Endothelial cell of umbilical vein (primary cell): ENCODE data around the gene ZNF530. TPM values are rescaled to one million over a fixed set of nuclear protein-coding genes. Genes with fewer than 3 reads are reported as not detected.

ENCODE experiments used
- BruUV-seq: library from RNA; stranded (reverse); fragments of 400-500 nt; replicated peaks from 2 replicates; lab custom pipeline; 2021; lab: Mats Ljungman, UMichigan
- CTCF ChIA-PET: fragments of 300-600, 350-600 bp; sonication (Branson Sonifier 250); formaldehyde crosslinking; loops from one replicate; lab custom pipeline; 2021; ENCODE audit warnings: antibody characterized with exemption, inconsistent platforms; lab: Charles Lee
- POLR2A ChIA-PET: fragments of 300-600, 350-600 bp; sonication (Branson Sonifier 250); formaldehyde crosslinking; loops from one replicate; lab custom pipeline; 2021; ENCODE audit warnings: antibody characterized with exemption, inconsistent platforms; lab: Charles Lee
- DNase-seq: peaks from one replicate; pipeline ENCODE4 v3.0.0-alpha.2; 2011; ENCODE audit warnings: low read depth, low spot score
- FAIRE-seq: peaks from 2 replicates; lab custom pipeline; 2011; peaks lifted over from hg19 to GRCh38; lab: Jason Lieb, UNC
- H2AFZ ChIP-seq: 2 replicates; pipeline ENCODE4 v1.6.0; 2012; ENCODE audit warnings: low read depth, low read length, control low read depth, inconsistent platforms
- H3K27ac ChIP-seq: 2 replicates; pipeline ENCODE4 v1.5.1; 2011; ENCODE audit warnings: low read depth, mild to moderate bottlenecking, control low read depth, low read length, moderate library complexity; ENCODE audit not compliant: insufficient read depth
- H3K27me3 ChIP-seq, 2 experiments: 2 replicates each; pipeline versions ENCODE4 v1.6.0 to v1.6.1; 2011; ENCODE audit warnings: low read length in 2 of 2, mixed read lengths in 1 of 2; ENCODE audit not compliant: control insufficient read depth in 2 of 2, insufficient read depth in 2 of 2
- H3K36me3 ChIP-seq, 2 experiments: 2 replicates in 1 of 2; 3 replicates in 1 of 2; pipeline ENCODE4 v1.5.1; 2011; ENCODE audit warnings: low read length in 2 of 2, mild to moderate bottlenecking in 1 of 2, moderate library complexity in 1 of 2; ENCODE audit not compliant: control insufficient read depth in 2 of 2, insufficient read depth in 2 of 2; ENCODE audit errors: extremely low read depth in 1 of 2
- H3K4me1 ChIP-seq: 3 replicates; pipeline ENCODE4 v1.5.1; 2011; ENCODE audit warnings: mild to moderate bottlenecking, low read length; ENCODE audit not compliant: control insufficient read depth, insufficient read depth; ENCODE audit errors: extremely low read depth
- H3K4me2 ChIP-seq: 2 replicates; pipeline ENCODE4 v1.6.1; 2011; ENCODE audit warnings: low read length, control low read depth, mixed read lengths; ENCODE audit not compliant: insufficient read depth
- H3K4me3 ChIP-seq, 3 experiments: fragments of 200-600 bp in 1 of 3; sonication (generic), shearing (Covaris generic) in 1 of 3; replicated peaks in 1 of 3; 2 replicates each; pipeline ENCODE4 v1.5.1; 2011 to 2016; ENCODE audit warnings: control low read depth in 3 of 3, low read length in 3 of 3, mild to moderate bottlenecking in 2 of 3, inconsistent platforms in 1 of 3, low read depth in 1 of 3, moderate library complexity in 1 of 3; ENCODE audit not compliant: insufficient read depth in 1 of 3
- H3K79me2 ChIP-seq: 2 replicates; pipeline ENCODE4 v1.6.0; 2012; ENCODE audit warnings: low read length, inconsistent platforms; ENCODE audit not compliant: control insufficient read depth, insufficient read depth
- H3K9ac ChIP-seq: replicated peaks from 2 replicates; pipeline ENCODE3; 2011; ENCODE audit warnings: low read length, control low read depth; ENCODE audit not compliant: insufficient read depth; ENCODE audit errors: extremely low read depth
- H3K9me1 ChIP-seq: replicated peaks from 3 replicates; pipeline ENCODE4 v1.6.0; 2011; ENCODE audit warnings: mild to moderate bottlenecking, low read length; ENCODE audit not compliant: control insufficient read depth, insufficient read depth; ENCODE audit errors: extremely low read depth
- H3K9me3 ChIP-seq: replicated peaks from 2 replicates; pipeline ENCODE4 v1.5.1; 2012; ENCODE audit warnings: low read length, inconsistent platforms; ENCODE audit not compliant: control insufficient read depth, insufficient read depth
- H4K20me1 ChIP-seq: replicated peaks from 2 replicates; pipeline ENCODE3; 2011; ENCODE audit warnings: mild to moderate bottlenecking, low read length; ENCODE audit not compliant: control insufficient read depth, insufficient read depth; ENCODE audit errors: extremely low read depth
- EZH2 ChIP-seq: IDR thresholded peaks from 2 replicates; pipeline ENCODE4 v1.6.1; 2012; ENCODE audit warnings: borderline replicate concordance, low read depth, mild to moderate bottlenecking, moderate library complexity, low read length, inconsistent platforms; ENCODE audit not compliant: severe bottlenecking
- FOS ChIP-seq: IDR thresholded peaks from 2 replicates; pipeline ENCODE4 v1.6.1; 2011; ENCODE audit warnings: mild to moderate bottlenecking, low read length, moderate library complexity, borderline replicate concordance; ENCODE audit not compliant: insufficient read depth
- GATA2 ChIP-seq: IDR thresholded peaks from 2 replicates; pipeline ENCODE4 v1.7.0; 2011; ENCODE audit warnings: low read depth, mild to moderate bottlenecking, moderate library complexity, mixed read lengths, low read length; ENCODE audit not compliant: insufficient read length, insufficient read depth
- JUN ChIP-seq: IDR thresholded peaks from 2 replicates; pipeline ENCODE4 v1.6.1; 2011; ENCODE audit warnings: borderline replicate concordance, low read depth; ENCODE audit not compliant: insufficient read length, insufficient read depth
- MYC ChIP-seq: IDR thresholded peaks from one replicate; pipeline ENCODE4 v1.6.1; 2011; ENCODE audit warnings: mild to moderate bottlenecking, low read depth, low read length
- POLR2A ChIP-seq: IDR thresholded peaks from 2 replicates; pipeline ENCODE4 v1.6.1; 2012; ENCODE audit warnings: low read depth, mild to moderate bottlenecking, control low read depth, low read length
- POLR2AphosphoS5 ChIP-seq: IDR thresholded peaks from 2 replicates; pipeline ENCODE4 v1.6.1; 2012; ENCODE audit warnings: low read depth, mild to moderate bottlenecking, control low read depth, low read length, moderate library complexity; ENCODE audit not compliant: insufficient read depth
- dilution Hi-C: fragments of 300-500 bp; cut with MboI; formaldehyde crosslinking; loops from one replicate; pipeline ENCODE4 v1.15.0; 2019; ENCODE audit warnings: low sequenced_read_pairs; ENCODE audit not compliant: extremely low pct_ligation_motif_present
- intact Hi-C: fragments of 100-400 bp; cut with micrococcal nuclease; formaldehyde crosslinking; loops from one replicate; pipeline ENCODE4 v1.10.0; 2022
- polyA plus RNA-seq, 4 experiments: library from polyadenylated mRNA; depleted of rRNA in 3 of 4; stranded (reverse) in 3 of 4; unstranded in 1 of 4; fragments of >200 nt; gene quantifications; 2 replicates each; pipeline versions ENCODE4 v1.2.1 to v1.2.3, GENCODE V29; 2011 to 2012; ENCODE audit warnings: missing spikeins in 1 of 4
- total RNA-seq: library from RNA; stranded (reverse); gene quantifications from 2 replicates; pipeline ENCODE4 v1.2.3, GENCODE V29; 2021
- TF ChIP-seq, protein P1 (sequence below), 2 donors: IDR thresholded peaks; 1 replicate in 1 of 2; 2 replicates in 1 of 2; pipeline ENCODE4 v1.5.1; 2011; ENCODE audit warnings: low read length in 2 of 2, mild to moderate bottlenecking in 2 of 2, moderate library complexity in 2 of 2, control low read depth in 1 of 2, inconsistent platforms in 1 of 2, low read depth in 1 of 2; ENCODE audit not compliant: insufficient read depth in 1 of 2; ENCODE audit errors: extremely low read depth in 1 of 2
- TF ChIP-seq, protein P2 (sequence below): IDR thresholded peaks from 2 replicates; pipeline ENCODE4 v1.6.1; 2011; ENCODE audit not compliant: insufficient read depth, insufficient read length

ZNF530 gene
- total and polyA plus RNA-seq, 2 donors (not counting 3 experiments of a cell fraction or from before 2014, with no cell fraction given), result 1.5 to 4.0 TPM

DNA sequence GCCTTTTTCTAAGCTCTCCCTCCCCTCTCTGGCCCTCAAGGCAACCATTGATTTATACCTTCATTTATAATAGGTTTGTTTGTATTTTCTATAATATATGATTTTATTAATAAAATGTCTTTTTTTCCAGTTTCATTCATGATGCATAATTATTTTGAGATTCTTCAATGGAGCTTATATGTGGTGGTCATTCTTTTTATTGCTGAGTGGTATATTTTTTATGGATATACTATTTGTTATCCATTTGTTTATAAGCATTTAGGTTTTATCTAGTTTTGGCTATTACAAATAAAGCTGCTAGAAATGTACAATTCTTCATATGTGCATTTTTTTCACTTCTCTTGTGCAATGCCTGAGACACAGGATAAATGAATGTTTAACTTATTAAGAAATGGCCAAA, 44.0 kb downstream of the ZNF530 start:
- Histone ChIP-seq H3K4me3 (no peak overlapping the region), H3K4me1 (no peaks in the 10 kb centered on the region), H3K4me2 (no peak overlapping the region), H4K20me1 (no peaks in the 10 kb centered on the region), H3K9me3 (peaks cover 15% of the 10 kb centered on the region), H3K27ac (no peak overlapping the region), H3K36me3 (peaks cover 9 to 27% of the 10 kb centered on the region in 2 experiments), H3K27me3 (no peaks in the 10 kb centered on the region), H3K9ac (no peak overlapping the region), H3K9me1 (no peaks in the 10 kb centered on the region), H3K79me2 (no peaks in the 10 kb centered on the region), H2AFZ (no peak overlapping the region)
- POLR2A ChIA-PET, result no interaction called here
- DNase-seq (no peak), FAIRE-seq (no peak)
- dilution Hi-C loops, result no loop called here
- CTCF ChIA-PET, result no interaction called here
- TF ChIP-seq JUN (no peak), POLR2A (no peak), GATA2 (no peak), POLR2AphosphoS5 (no peak), FOS (no peak), EZH2 (no peak), MYC (no peak)
- TF ChIP-seq, protein P1, sequence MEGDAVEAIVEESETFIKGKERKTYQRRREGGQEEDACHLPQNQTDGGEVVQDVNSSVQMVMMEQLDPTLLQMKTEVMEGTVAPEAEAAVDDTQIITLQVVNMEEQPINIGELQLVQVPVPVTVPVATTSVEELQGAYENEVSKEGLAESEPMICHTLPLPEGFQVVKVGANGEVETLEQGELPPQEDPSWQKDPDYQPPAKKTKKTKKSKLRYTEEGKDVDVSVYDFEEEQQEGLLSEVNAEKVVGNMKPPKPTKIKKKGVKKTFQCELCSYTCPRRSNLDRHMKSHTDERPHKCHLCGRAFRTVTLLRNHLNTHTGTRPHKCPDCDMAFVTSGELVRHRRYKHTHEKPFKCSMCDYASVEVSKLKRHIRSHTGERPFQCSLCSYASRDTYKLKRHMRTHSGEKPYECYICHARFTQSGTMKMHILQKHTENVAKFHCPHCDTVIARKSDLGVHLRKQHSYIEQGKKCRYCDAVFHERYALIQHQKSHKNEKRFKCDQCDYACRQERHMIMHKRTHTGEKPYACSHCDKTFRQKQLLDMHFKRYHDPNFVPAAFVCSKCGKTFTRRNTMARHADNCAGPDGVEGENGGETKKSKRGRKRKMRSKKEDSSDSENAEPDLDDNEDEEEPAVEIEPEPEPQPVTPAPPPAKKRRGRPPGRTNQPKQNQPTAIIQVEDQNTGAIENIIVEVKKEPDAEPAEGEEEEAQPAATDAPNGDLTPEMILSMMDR (IDR thresholded peaks at IDR 0.05; ENCODE audit: extremely low read depth in 1 of 2, insufficient read depth in 1 of 2, low read depth in 1 of 2, low read length in 2 of 2), result no peak
- TF ChIP-seq, protein P2, sequence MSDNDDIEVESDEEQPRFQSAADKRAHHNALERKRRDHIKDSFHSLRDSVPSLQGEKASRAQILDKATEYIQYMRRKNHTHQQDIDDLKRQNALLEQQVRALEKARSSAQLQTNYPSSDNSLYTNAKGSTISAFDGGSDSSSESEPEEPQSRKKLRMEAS, result no peak
- intact Hi-C loops, result no loop called here
- BruUV-seq, result no TSS peak
